ENCODE data around the gene LRP1.
A peak's percentile ranks its signal among the peaks of the same experiment; 100 is the strongest.

The LRP1 gene

DNA sequence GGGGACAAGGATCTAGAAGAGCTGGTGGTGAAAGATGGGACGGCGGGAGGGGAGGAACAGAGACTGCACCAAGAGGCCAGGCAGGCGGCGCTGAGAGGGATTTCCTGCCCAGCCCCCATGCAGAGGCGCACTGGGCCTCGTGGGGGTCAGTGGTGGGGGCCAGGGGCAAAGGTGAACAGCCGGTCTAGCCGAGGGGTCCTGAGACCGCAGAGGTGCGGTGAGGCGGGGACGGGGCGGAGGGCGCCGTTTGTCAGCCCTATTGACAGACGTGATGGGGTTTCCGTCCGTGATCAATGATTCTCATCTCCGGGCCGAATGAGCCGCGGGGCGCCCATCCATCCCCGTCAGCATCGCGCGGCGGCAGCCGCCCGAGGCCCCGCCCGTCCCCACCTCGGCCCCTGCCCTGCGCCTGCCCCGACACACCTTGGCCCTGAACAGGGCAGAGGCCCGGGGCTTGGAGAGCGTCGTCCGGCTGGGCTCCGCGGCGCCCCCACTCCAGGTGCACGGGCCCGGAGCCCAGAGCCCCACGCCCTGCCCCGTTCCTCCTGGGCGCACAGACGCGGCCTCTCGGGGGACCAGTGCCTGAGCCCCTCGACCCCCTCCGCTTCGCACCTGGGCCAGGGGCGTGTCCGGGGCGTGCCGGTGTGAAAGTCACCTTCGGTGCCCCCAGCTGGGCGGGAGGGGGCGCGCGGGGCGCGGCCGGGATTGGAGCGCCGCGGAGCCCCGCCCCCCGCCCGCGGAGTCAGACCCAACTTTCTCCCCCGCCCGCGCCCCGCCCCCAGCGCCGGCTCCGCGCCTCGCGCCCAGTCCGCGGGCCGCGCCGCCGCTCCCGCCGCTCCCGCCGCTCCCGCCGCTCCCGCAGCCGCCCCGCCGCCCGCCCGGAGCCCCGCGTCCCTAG is 88.0 kb downstream of the LRP1 start, which contains the start of gene NXPH4:
NXPH4 (plus strand) TSS at position 781 of the 898 bp plus-strand sequence. CDS start 176 bp downstream, outside the sequence.
- Histone ChIP-seq H3K4me1 (ENCODE audit: control insufficient read depth, insufficient read depth, low read length, poor library complexity, severe bottlenecking) (peaks cover 26% of the 10 kb centered on the region), H3K9me3 (ENCODE audit: control insufficient read depth, low read length) (no peaks in the 10 kb centered on the region), H3K4me3 (ENCODE audit: extremely low read depth, insufficient read depth, low read length, poor library complexity, severe bottlenecking) (peak within 1 kb of the TSS; percentile 27), H3K27ac (ENCODE audit: low read depth, low read length, severe bottlenecking) (no peak within 1 kb of the TSS), H3K36me3 (ENCODE audit: control insufficient read depth, insufficient read depth, low read length) (peaks cover 21% of the 10 kb centered on the region)
- 1% methylated on average over 63 to 73 of the region's 102 CpGs for WGBS, 2 experiments (ENCODE audit: insufficient coverage in 2 of 2)

- Histone ChIP-seq H3K9me3 (ENCODE audit: control insufficient read depth, low read length) (no peaks in the 10 kb centered on the region), H3K36me3 (ENCODE audit: control insufficient read depth, insufficient read depth, low read length) (peaks cover 13% of the 10 kb centered on the region), H3K4me3 (ENCODE audit: extremely low read depth, insufficient read depth, low read length, poor library complexity, severe bottlenecking) (peak overlapping the region; percentile 27), H3K4me1 (ENCODE audit: control insufficient read depth, insufficient read depth, low read length, poor library complexity, severe bottlenecking) (peaks cover 31% of the 10 kb centered on the region), H3K27ac (ENCODE audit: low read depth, low read length, severe bottlenecking) (no peak overlapping the region)
- WGBS, 2 experiments (ENCODE audit: insufficient coverage in 2 of 2): 3 to 5% methylated on average over 49 to 54 of the region's 63 CpGs
Observed at GRCh38 chr12:57216921-57217879, 88.9 kb downstream of the LRP1 start.

DNA sequence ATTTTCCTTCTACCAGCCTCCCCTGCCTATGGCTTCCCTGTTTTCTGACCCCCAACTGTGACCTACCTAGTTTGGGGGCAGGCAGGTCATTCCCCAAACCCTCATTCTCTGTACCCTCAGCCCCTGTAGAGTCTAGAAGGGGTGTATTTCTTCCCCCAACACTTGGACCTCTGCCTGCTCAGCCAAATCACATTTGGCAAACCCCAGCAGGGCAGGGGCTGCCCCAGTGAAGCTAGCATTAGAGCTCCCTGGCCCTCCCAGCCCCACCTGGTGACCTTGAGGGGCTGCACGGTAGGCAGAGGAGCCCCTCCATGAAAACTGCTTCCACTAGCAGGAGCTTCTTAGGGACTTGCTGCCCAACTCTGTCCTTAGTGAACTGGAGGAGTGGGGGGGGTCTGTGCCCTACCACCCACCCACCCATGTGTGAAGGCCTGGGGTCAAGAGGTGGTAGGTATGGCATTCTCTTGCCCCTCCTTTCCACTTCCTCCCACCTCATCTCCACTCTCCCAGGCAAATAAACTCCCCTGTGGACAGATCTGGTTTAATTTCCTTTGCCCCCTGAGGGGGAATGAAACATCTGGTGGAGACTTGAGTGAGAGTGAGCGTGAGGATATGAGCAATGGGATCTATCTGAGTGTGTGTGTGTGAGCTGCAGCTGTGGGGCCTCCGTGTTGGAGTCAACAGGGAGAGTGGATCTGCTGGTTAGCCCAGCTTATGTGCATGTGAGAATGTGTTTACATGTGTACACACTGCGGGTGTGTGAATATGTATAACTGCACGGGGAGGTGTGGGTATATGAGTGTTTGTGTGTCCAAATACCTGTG is 90.0 kb downstream of the LRP1 start:
- H3K27ac ChIP-seq (ENCODE audit: low read depth, low read length, severe bottlenecking): no peak overlapping the region
- H3K9me3 ChIP-seq (ENCODE audit: control insufficient read depth, low read length): no peaks in the 10 kb centered on the region
- H3K36me3 ChIP-seq (ENCODE audit: control insufficient read depth, insufficient read depth, low read length): peaks cover 6% of the 10 kb centered on the region
- peaks cover 22% of the 10 kb centered on the region for H3K4me1 ChIP-seq (ENCODE audit: control insufficient read depth, insufficient read depth, low read length, poor library complexity, severe bottlenecking)
- no peak overlapping the region for H3K4me3 ChIP-seq (ENCODE audit: extremely low read depth, insufficient read depth, low read length, poor library complexity, severe bottlenecking)
- 61 to 72% methylated on average over 4 to 5 of the region's 5 CpGs for WGBS, 2 experiments (ENCODE audit: insufficient coverage in 2 of 2)

- Histone ChIP-seq H3K36me3 (ENCODE audit: control insufficient read depth, insufficient read depth, low read length) (no peaks in the 10 kb centered on the region), H3K4me1 (ENCODE audit: control insufficient read depth, insufficient read depth, low read length, poor library complexity, severe bottlenecking) (peaks cover 22% of the 10 kb centered on the region), H3K9me3 (ENCODE audit: control insufficient read depth, low read length) (no peaks in the 10 kb centered on the region), H3K27ac (ENCODE audit: low read depth, low read length, severe bottlenecking) (no peak overlapping the region), H3K4me3 (ENCODE audit: extremely low read depth, insufficient read depth, low read length, poor library complexity, severe bottlenecking) (no peak overlapping the region)
- WGBS, 2 experiments (ENCODE audit: insufficient coverage in 2 of 2): 17 to 23% methylated on average over 5 to 8 of the region's 14 CpGs
Observed at GRCh38 chr12:57219205-57219992, 91.1 kb downstream of the LRP1 start.

GRCh38 chr12:57219993-57220754 is 91.9 kb downstream of the LRP1 start:
- no peak overlapping the region for H3K4me3 ChIP-seq (ENCODE audit: extremely low read depth, insufficient read depth, low read length, poor library complexity, severe bottlenecking)
- no peaks in the 10 kb centered on the region for H3K36me3 ChIP-seq (ENCODE audit: control insufficient read depth, insufficient read depth, low read length)
- WGBS, 2 experiments (ENCODE audit: insufficient coverage in 2 of 2): 0 to 13% methylated on average over 5 to 6 of the region's 38 CpGs
- no peak overlapping the region for H3K27ac ChIP-seq (ENCODE audit: low read depth, low read length, severe bottlenecking)
- no peaks in the 10 kb centered on the region for H3K9me3 ChIP-seq (ENCODE audit: control insufficient read depth, low read length)
- peaks cover 22% of the 10 kb centered on the region for H3K4me1 ChIP-seq (ENCODE audit: control insufficient read depth, insufficient read depth, low read length, poor library complexity, severe bottlenecking)

GRCh38 chr12:57220770-57221168 is 92.5 kb downstream of the LRP1 start:
- no peaks in the 10 kb centered on the region for H3K36me3 ChIP-seq (ENCODE audit: control insufficient read depth, insufficient read depth, low read length)
- WGBS, 2 experiments (ENCODE audit: insufficient coverage in 2 of 2): 25 to 39% methylated on average over 1 of the region's 1 CpG
- H3K4me3 ChIP-seq (ENCODE audit: extremely low read depth, insufficient read depth, low read length, poor library complexity, severe bottlenecking): no peak overlapping the region
- H3K27ac ChIP-seq (ENCODE audit: low read depth, low read length, severe bottlenecking): no peak overlapping the region
- no peaks in the 10 kb centered on the region for H3K9me3 ChIP-seq (ENCODE audit: control insufficient read depth, low read length)
- H3K4me1 ChIP-seq (ENCODE audit: control insufficient read depth, insufficient read depth, low read length, poor library complexity, severe bottlenecking): peaks cover 20% of the 10 kb centered on the region

DNA sequence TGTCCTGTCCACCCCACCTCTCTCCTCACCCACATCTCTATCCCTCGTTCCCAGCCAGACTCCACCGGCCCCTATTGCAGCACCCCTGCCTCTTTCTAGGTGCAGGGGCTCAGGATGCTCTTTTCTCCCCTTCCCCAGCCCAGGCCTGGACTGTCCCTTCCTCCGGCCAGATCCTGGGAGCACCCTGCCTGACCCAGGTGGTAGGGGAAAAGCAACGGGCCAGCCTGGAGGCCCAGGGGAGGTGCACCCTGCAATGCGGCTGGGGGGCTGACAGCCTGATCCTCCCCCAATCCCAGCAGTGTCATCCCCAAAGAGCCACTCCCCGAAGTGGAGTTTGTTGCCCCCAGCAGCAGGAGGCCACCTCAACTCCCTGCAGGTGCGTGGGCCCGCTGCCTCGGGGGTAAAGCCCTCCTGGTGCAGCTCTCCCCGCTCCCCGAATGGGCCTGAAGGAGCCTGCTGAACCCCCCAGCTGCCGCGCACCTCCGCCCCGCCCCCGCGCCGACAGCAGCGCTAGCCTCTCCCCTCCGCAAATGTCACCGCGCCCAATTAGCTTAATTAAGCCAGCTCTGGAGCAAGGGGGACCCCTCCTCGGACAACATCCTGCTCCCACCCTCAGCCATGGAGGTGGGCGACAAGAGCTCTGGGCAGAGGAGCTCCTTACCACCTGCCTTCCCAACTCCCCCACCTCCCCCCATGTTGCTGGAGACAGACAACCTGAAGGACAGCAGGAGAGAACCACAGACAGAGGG is 93.1 kb downstream of the LRP1 start:
- H3K27ac ChIP-seq (ENCODE audit: low read depth, low read length, severe bottlenecking): no peak overlapping the region
- WGBS, 2 experiments (ENCODE audit: insufficient coverage in 2 of 2): 8 to 10% methylated on average over 16 to 17 of the region's 24 CpGs
- H3K4me1 ChIP-seq (ENCODE audit: control insufficient read depth, insufficient read depth, low read length, poor library complexity, severe bottlenecking): peaks cover 17% of the 10 kb centered on the region
- no peaks in the 10 kb centered on the region for H3K36me3 ChIP-seq (ENCODE audit: control insufficient read depth, insufficient read depth, low read length)
- no peak overlapping the region for H3K4me3 ChIP-seq (ENCODE audit: extremely low read depth, insufficient read depth, low read length, poor library complexity, severe bottlenecking)
- H3K9me3 ChIP-seq (ENCODE audit: control insufficient read depth, low read length): no peaks in the 10 kb centered on the region

DNA sequence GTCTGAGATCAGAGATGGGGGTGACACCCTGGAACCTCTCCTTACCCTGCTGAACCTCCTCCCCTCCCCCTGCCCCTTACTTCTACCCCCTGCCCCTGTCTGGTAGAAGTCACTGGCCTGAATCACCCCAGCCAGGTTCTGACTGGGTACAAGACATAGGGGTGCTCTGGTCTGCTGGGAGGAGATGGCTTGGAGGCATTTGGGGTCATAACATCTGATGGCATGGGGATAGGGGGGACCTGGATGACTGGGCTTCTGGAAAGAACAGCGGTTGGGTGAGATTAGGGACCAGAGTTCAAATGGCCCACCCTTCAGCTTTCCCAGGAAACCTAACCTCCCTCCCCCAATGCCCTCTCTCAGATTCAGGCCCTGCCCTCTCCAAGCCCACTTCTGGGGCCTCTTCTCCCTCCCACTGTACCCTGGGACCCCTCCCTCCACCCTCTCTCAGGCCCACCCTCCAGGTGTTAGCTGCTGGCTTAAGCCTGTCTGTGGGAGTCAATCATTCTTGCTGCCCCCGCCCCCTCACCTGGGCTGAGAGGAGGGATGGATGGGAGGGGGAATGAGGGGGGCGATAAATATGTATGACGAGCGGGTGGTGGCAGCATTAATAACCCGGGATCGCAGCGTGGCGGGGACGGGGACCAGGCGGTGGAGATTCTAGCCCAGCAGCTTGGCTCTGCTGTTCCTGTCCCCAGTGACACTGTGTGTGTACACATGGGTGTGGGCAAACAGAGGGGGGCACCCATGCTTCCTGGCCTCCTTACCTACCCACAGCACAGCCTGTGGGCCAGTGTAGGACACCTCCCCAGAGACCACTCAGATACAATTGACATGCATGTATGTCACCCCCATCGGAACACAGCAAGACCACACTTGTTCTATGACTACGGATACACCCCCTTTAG is 94.3 kb downstream of the LRP1 start:
- Histone ChIP-seq H3K4me3 (ENCODE audit: extremely low read depth, insufficient read depth, low read length, poor library complexity, severe bottlenecking) (no peak overlapping the region), H3K27ac (ENCODE audit: low read depth, low read length, severe bottlenecking) (no peak overlapping the region), H3K4me1 (ENCODE audit: control insufficient read depth, insufficient read depth, low read length, poor library complexity, severe bottlenecking) (peaks cover 26% of the 10 kb centered on the region), H3K36me3 (ENCODE audit: control insufficient read depth, insufficient read depth, low read length) (no peaks in the 10 kb centered on the region), H3K9me3 (ENCODE audit: control insufficient read depth, low read length) (no peaks in the 10 kb centered on the region)
- WGBS, 2 experiments (ENCODE audit: insufficient coverage in 2 of 2): 86 to 98% methylated on average over 10 to 11 of the region's 13 CpGs

Measured in mesodermal cell (in vitro differentiated cells).